Stimulated activated CD4-positive, alpha-beta T cell treated with anti-CD3 and anti-CD28 coated beads, Interleukin-4, amount 100 ng/mL, for 1 hour (primary cell): ENCODE data around the gene ABR.
"Not testable (repeated sequence)": the region's sequence is repeated elsewhere in the genome, so short reads cannot be mapped to it uniquely, and the experiment has no call there.

Experiments used
- DNase-seq: peaks from one replicate; pipeline ENCODE4 v3.0.0-alpha.2; 2020

ABR gene

DNA sequence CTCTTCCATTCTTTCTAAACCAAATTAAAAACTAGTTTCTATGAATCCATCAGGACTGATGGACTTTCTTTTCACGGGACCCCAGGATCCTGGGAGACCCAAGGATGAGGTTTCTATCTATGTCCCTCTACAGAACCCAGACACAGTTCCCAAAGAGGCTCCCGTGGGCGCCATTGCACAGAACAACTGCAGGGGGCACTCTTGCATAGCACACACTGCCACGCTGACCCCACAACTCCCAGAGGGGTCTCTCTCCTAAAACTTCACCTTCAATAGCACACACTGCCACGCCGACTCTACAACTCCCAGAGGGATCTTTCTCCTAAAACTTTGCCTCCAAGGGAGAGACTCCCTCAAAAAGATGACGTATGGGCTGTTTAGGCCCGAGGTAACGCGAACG, 9.0 kb downstream of the ABR start:
- no peak for DNase-seq

DNA sequence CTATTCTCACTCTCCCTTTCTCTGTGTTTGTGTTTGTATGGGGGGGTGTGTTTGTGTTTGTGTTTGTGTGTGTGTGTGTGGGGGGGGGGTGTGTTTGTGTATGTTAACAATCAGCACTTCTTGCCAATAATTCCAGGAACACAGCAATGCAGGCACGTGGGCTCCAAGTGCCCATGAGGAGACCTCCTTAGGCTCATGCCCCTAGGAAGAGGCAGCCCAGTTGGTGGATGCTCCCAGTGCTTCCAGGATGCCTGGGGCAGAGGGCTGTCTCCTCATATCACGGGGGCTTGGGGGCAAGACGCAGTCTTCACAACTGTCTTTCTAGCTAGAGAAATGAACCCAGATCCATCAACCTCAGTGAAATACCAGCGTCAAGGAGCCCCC, 9.9 kb downstream of the ABR start:
- DNase-seq: no peak

GRCh38 chr17:1169221-1169928, 10.4 kb downstream of the ABR start:
- no peak for DNase-seq

DNA sequence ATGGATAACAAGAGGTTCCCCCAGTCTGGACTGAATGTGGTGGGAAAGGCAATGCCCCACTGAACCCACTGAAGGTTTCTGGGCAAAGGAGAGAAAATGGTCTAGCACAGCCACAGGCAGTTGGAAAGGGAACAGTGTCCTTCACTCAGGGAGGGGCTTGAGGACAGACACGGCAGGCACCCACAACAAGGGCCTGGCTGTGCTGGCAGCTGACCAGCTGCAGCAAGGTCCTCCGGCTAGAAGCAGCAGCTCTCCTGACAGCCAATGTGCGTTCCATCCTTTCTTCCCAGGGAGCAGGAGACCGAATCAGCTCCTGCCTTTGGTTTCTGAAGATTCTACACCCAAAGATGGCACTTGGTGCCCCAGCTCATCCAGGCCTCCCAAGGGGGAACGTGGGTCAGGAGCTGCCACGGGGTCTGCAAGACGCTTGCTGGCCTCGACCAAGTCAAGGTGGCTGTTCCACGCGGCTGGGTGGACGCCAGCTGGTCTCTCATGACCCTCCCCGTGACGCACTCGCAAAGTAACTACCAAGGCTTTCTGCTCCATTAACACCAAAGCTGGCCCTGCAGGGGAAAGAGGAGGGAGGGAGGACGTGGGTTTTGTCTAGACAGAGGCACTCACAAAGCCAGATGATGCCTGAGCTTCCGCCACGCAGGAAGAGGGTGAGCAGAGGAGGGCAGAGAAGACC, 11.1 kb downstream of the ABR start:
- no peak for DNase-seq

- no peak for DNase-seq
Observed at GRCh38 chr17:1166276-1166675, 13.5 kb downstream of the ABR start.

DNA sequence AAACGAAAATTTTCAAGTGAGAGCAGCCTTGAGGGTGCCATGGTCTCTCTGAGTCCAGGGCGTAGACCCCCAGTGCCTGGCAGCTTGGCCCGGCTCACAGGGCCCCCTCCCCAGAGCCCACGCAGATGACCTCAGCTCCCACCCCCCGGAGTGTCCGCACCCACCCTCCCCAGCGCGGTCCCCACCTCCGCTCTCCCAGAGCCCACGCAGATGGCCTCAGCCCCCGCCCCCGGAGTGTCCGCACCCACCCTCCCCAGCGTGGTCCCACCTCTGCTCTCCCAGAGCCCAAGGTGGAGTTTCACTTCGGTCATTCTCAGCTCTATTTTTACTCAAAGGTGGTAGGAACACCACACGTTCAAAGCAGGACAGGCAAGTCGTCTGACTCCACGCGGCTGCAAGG, 13.9 kb downstream of the ABR start:
- DNase-seq: no peak

DNA sequence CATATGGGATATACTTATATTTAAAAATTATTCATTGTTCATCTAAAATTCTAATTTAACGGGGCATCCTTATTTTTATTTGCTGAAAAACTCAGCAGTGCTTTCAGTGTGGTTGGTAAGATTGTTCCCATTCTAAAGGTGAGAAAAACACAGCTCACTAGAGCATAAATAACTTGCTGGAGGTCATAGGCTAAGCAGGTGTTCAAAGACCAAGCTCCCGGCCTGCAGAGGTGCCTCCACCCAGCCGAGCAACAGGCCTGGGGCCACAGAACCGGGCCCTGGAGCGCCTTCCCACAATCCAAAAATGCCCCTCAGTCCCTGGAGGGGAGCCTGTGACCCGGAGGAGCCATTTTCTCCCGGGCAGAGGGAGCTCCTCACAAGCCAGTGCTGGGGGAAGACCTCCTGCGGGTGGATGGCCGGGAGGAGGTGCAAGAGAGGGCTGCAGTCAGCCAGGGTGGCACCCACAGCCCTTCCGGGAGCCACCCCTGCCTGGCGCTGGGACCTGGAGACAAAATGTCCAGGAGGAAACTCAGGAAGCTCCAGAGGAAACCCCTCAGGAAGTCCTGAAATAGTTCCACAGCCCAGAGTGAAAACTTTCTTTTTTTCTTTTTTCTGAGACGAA, 14.7 kb downstream of the ABR start:
- DNase-seq: no peak

DNA sequence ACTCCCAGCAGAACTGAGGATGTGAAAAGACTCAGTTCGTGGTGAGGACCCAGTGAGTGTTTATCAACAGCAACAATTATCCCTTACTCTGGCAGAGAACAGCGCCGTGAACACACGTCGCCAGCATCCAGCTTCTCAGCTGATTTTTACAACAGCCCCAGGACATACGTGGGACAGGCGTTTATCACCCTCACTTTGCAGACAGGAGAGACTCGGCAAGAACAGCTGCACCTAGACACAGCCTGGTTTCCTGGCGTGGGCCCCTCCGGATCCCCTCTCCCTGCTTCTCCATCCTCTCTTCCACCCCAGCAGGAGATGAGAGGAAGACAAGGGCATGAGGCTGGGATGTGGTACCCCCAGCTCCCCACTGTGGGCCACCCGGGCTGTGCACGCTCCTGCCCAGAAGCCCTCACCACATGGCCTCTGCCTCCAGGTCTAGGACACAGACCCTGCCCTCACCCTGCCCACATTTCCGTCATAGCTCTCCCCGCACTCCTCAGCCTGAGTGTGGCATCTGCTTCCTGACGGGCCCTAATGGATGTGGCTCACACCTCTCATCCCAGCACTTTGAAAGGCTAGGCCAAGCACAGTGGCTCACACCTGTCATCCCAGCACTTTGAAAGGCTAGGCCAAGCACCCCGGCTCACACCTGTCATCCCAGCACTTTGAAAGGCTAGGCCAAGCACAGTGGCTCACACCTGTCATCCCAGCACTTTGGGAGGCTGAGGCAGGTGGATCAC, 17.5 kb downstream of the ABR start:
- no peak for DNase-seq

- DNase-seq: no peak
Observed at GRCh38 chr17:1160591-1161390, 19.0 kb downstream of the ABR start.

GRCh38 chr17:1159431-1160180, 20.2 kb downstream of the ABR start:
- DNase-seq: no peak

GRCh38 chr17:1158879-1159278, 20.9 kb downstream of the ABR start:
- no peak for DNase-seq

DNA sequence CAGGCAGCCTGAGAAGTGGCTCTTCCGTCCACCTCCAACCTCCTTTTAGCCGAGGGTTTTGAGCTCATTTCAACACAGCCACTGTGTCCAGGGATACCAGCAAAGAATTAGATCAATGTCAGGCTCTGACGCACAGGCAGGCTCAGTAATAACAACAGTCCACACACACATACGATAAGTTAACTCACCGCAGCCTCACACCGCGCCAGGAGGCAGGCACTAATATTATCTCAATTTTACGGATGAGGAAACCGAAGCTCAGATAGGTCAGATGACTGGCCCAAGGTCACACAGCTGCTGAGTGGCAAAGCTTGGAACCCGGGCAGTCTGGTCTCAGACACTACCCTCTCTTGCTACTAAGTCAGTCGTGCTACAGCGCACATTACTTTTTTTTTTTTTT, 22.9 kb downstream of the ABR start:
- DNase-seq: no peak

DNA sequence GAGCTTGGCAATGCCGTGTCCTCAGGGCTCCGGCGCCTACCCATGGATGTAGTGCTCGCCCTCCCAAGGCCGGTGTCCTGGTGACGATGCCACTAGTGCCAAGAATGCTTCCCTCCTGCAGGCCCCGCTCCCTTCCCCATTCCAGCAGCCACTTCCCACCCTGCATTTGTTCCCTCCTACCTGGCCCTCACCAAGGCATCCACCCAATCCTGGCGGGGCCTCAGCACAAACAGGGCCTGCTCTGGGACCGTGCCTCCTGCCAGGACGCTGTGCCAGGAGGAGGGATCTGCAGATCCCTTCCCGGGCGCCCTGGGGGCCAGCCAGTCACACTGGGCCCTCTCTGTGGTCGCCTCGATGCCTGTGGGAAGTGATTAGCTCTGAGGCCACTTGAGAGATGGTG, 25.1 kb downstream of the ABR start:
- no peak for DNase-seq

DNA sequence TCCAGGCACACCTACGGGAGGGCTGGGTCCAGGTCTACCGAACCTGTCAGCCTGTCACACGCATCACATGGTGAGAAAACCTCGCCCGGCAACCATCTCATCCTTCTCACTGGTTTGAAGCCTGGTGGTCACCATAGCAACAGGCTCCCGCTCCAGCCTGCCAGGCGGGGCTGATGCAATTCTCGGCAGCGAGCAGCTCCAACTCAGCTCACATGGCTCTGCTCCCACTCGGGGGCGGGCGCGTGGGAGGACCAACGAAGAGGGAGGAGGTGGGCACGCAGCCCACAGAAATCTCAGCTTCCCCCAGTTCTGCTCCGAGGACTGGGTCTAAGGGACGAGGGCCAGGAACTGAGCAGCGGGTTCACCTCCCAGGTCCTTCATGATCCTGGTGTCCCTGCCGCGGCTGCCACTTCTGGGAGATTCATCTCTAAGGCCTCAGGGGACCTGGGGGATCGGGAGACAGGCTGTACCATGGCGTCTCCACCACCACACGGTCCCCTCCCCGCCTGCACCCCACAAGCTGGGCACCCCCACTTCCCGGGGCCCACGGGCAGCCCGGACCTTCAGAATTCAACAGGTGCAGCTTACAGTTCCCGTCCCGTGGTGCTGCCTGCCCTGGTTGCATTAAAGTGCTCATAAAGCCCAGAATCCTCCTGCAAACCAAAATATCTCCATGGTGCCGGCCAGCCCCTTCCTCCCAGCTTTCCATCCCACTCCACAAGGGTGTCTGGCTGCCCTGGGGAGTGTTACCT, 25.8 kb downstream of the ABR start:
- DNase-seq: no peak

GRCh38 chr17:1152582-1152981, 27.2 kb downstream of the ABR start:
- DNase-seq: not testable (repeated sequence)

DNA sequence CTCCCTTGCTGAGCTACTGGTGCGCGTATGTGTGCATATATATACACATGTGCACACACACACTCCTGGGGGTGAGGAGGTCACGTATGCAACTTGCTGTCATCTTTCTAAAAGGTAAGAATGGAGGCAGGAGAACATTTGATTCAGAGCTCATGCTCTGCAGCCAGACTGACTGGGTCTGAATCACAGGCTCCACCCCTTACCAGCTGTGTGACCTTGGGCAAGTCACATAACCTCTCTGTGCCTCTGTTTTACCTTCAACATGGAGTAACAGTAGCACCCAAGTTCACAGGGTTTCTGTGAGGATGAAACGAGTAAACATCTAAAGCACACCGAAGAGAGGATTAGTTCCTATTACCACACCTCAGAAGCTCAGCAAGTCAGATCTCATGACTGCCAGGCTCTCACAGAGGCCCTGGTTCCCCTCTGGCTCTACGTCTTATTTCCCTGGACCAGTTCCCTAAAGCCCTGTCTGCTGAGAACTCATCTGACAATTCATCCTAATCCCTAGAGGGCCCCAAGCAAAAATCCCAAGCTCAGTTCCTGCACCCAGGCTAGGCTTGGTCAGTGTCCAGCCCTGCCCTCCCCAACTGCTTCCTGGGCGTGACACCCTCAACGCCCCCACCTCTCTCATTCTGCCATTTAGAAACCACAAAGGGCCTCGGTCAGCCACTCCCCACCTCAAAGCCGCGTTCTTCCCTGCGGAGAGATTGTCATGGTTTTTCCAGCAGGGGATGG, 28.7 kb downstream of the ABR start:
- no peak for DNase-seq

DNA sequence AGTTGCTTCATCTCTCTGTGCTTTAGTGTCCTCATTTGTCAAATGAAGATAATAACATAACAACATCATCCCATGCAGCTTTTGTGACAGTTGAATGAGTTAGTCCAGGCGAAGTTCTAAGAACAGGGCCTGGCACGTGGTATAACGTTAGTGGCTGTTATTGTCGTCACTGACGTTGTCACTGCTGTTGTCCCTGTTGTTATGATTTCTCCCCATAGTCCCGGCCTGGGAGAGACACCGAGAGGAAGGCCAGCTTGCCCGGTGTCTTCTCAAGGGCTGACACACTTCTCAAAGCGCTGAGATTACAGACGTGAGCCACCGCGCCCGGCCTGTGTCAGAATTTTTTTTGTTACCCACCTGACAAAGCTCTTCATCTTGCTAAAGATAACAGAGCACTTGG, 29.9 kb downstream of the ABR start:
- DNase-seq: no peak

- DNase-seq: no peak
Observed at GRCh38 chr17:1147664-1148063, 32.1 kb downstream of the ABR start.

DNA sequence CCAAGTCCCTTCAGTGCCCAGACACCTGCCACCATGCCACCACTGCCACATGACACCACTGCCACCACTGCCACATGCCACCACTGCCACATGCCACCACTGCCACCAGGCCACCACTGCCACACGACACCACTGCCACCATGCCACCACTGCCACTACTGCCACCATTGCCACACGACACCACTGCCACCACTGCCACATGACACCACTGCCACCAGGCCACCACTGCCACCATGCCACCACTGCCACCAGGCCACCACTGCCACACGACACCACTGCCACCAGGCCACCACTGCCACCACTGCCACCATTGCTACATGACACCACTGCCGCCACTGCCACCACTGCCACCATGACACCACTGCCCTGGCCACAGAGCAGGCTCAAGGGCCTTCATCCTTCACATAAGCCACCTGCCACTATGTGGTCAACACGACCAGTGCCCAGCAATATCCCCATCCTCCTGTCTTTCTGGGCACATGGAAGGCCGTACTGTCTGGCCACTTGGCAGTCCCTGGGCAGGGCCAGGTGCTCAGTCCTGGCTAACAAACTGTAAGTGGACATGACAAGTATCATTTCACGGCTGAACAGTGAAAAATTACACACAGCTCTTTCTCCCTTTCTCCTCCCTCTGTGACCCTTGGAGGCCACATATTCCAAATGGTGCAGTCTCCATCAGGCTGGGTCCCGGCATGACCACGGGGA, 33.1 kb downstream of the ABR start:
- DNase-seq: no peak
